HepG2 (cell line): ENCODE data around the gene TUBGCP3. TPM values are rescaled to one million over a fixed set of nuclear protein-coding genes. Genes with fewer than 3 reads are reported as not detected.

ENCODE experiments used
- ATAC-seq: fragments of 200-7000 bp; cut with Tn5 transposase; 3 replicates; pipeline ENCODE4 v1.9.1; 2020; ENCODE audit warnings: mild to moderate bottlenecking, moderate library complexity
- BruUV-seq: library from RNA; stranded (reverse); fragments of 400-500 nt; replicated peaks from 2 replicates; lab custom pipeline; 2021; lab: Mats Ljungman, UMichigan
- CTCF ChIA-PET: fragments of 300-600 bp; formaldehyde crosslinking; extraction: SDS; loops from one replicate; lab custom pipeline; 2021; ENCODE audit warnings: low total read pairs, inconsistent platforms, low intra/inter-chr PET ratio; lab: Yijun Ruan, JAX
- POLR2A ChIA-PET: fragments of 350-600 bp; sonication (Branson Sonifier 250); formaldehyde crosslinking; loops from one replicate; lab custom pipeline; 2020; ENCODE audit warnings: antibody characterized with exemption, inconsistent platforms; lab: Yijun Ruan, JAX
- DNase-seq: peaks from one replicate; pipeline ENCODE4 v3.0.0-alpha.2; 2015; ENCODE audit warnings: low spot score
- FAIRE-seq: peaks from 3 replicates; lab custom pipeline; 2011; peaks lifted over from hg19 to GRCh38; lab: Jason Lieb, UNC
- H2AFZ ChIP-seq: one replicate; pipeline ENCODE4 v1.6.1; 2011; ENCODE audit warnings: low read length, inconsistent platforms
- H3K27ac ChIP-seq: fragments of 300-600 bp; 3 replicates; pipeline ENCODE4 v1.8.0; 2011; ENCODE audit warnings: mixed run types, mild to moderate bottlenecking, mixed read lengths, low read length, inconsistent platforms; ENCODE audit not compliant: insufficient read depth; ENCODE audit errors: extremely low read length
- H3K27me3 ChIP-seq, 2 experiments: fragments of 200-600 bp in 1 of 2; 2 replicates in 1 of 2; 3 replicates in 1 of 2; pipeline versions ENCODE4 v1.6.0 to v1.8.0; 2011; ENCODE audit warnings: low read length in 2 of 2, mild to moderate bottlenecking in 2 of 2, moderate library complexity in 2 of 2, inconsistent platforms in 1 of 2; ENCODE audit not compliant: insufficient read depth in 2 of 2, control insufficient read depth in 1 of 2
- H3K36me3 ChIP-seq, 2 experiments: fragments of 200-600 bp in 1 of 2; replicated peaks in 1 of 2; 2 replicates in 1 of 2; 3 replicates in 1 of 2; pipeline versions ENCODE4 v1.5.1 to v1.8.0; 2011; ENCODE audit warnings: low read length in 2 of 2, inconsistent platforms in 1 of 2; ENCODE audit not compliant: insufficient read depth in 2 of 2, control insufficient read depth in 1 of 2
- H3K4me1 ChIP-seq: 2 replicates; pipeline ENCODE4 v1.5.1; 2012; ENCODE audit warnings: low read length, inconsistent platforms; ENCODE audit not compliant: insufficient read depth
- H3K4me2 ChIP-seq: 2 replicates; pipeline ENCODE4 v1.6.0; 2011; ENCODE audit warnings: low read depth, low read length, inconsistent platforms
- H3K4me3 ChIP-seq, 3 experiments: fragments of 200-600 bp in 1 of 3; sonication (generic), shearing (Covaris generic) in 1 of 3; replicated peaks in 1 of 3; 2 replicates each; pipeline ENCODE4 v1.5.1; 2011 to 2016; ENCODE audit warnings: low read length in 3 of 3, inconsistent platforms in 2 of 3, low read depth in 2 of 3, mild to moderate bottlenecking in 2 of 3, control low read depth in 1 of 3, mixed read lengths in 1 of 3; ENCODE audit not compliant: insufficient read depth in 1 of 3
- H3K79me2 ChIP-seq: one replicate; pipeline ENCODE4 v1.6.1; 2011; ENCODE audit warnings: low read length, inconsistent platforms; ENCODE audit not compliant: insufficient read depth
- H3K9ac ChIP-seq: 2 replicates; pipeline ENCODE4 v1.6.0; 2011; ENCODE audit warnings: mild to moderate bottlenecking, low read depth, low read length, inconsistent platforms; ENCODE audit not compliant: insufficient read depth
- H3K9me3 ChIP-seq: 2 replicates; pipeline ENCODE4 v1.5.1; 2012; ENCODE audit warnings: mild to moderate bottlenecking, low read length
- H4K20me1 ChIP-seq: 2 replicates; pipeline ENCODE4 v1.6.0; 2011; ENCODE audit warnings: inconsistent platforms, mild to moderate bottlenecking, low read length, moderate library complexity; ENCODE audit not compliant: insufficient read depth
- CBX2 ChIP-seq, 2 experiments: fragments of 200-600 bp in 1 of 2; sonication (generic); formaldehyde crosslinking in 1 of 2; IDR thresholded peaks; 2 replicates each; pipeline versions ENCODE4 v1.7.0 to v1.8.1; 2018 to 2022; ENCODE audit warnings: low read depth in 2 of 2, low read length in 1 of 2, mild to moderate bottlenecking in 1 of 2, missing genetic modification reagents in 1 of 2
- HOXA5 ChIP-seq: sonication (generic); formaldehyde crosslinking; IDR thresholded peaks from 2 replicates; pipeline ENCODE4 v1.4.0; 2020; ENCODE audit warnings: missing genetic modification reagents
- ISX ChIP-seq: sonication (generic); formaldehyde crosslinking; conservative IDR thresholded peaks from 2 replicates; pipeline ENCODE4 v1.5.0; 2020; ENCODE audit warnings: missing genetic modification reagents
- KAT8 ChIP-seq: IDR thresholded peaks from 2 replicates; pipeline ENCODE4 v1.6.1; 2016; ENCODE audit warnings: missing genetic modification reagents, missing compliant biosample characterization
- KMT2A ChIP-seq: sonication (generic); formaldehyde crosslinking; IDR thresholded peaks from 2 replicates; pipeline ENCODE4 v1.4.0; 2020; ENCODE audit warnings: missing genetic modification reagents
- MAZ ChIP-seq, 2 experiments: sonication (generic) in 1 of 2; formaldehyde crosslinking in 1 of 2; IDR thresholded peaks; 2 replicates each; pipeline versions ENCODE4 v1.5.0 to v1.6.1; 2012 to 2020; ENCODE audit warnings: low read depth in 2 of 2, mild to moderate bottlenecking in 2 of 2, borderline replicate concordance in 1 of 2, improper control_type of control experiment in 1 of 2, low read length in 1 of 2, missing genetic modification reagents in 1 of 2, moderate library complexity in 1 of 2
- RFX1 ChIP-seq: fragments of 450-650 bp; IDR thresholded peaks from 2 replicates; pipeline ENCODE4 v1.6.1; 2017
- TP53 ChIP-seq: sonication (generic); formaldehyde crosslinking; conservative IDR thresholded peaks from 2 replicates; pipeline ENCODE4 v1.4.0; 2020; ENCODE audit warnings: missing genetic modification reagents
- U2AF1 ChIP-seq: fragments of 200-400 bp; formaldehyde crosslinking; optimal IDR thresholded peaks from 2 replicates; pipeline ENCODE3; 2017; ENCODE audit warnings: mild to moderate bottlenecking, low read depth, low read length
- ZNF841 ChIP-seq: sonication (generic); formaldehyde crosslinking; IDR thresholded peaks from 2 replicates; pipeline ENCODE4 v1.8.1; 2023; ENCODE audit warnings: missing genetic modification reagents, borderline replicate concordance
- ZNF850 ChIP-seq: sonication (generic); formaldehyde crosslinking; conservative IDR thresholded peaks from 2 replicates; pipeline ENCODE4 v1.9.0; 2021; ENCODE audit warnings: mild to moderate bottlenecking, missing genetic modification reagents
- WGBS: methylation state at CpG from one replicate; pipeline ENCODE4 v1.1.6; 2017; ENCODE audit warnings: low lambda C conversion rate; 5-methylcytosine and 5-hydroxymethylcytosine counted together
- in situ Hi-C: cut with HindIII; loops from 2 replicates; pipeline ENCODE4 v1.10.0; 2017; ENCODE audit warnings: low pct_unique_long_range_greater_than_20kb; ENCODE audit not compliant: extremely low pct_ligation_motif_present
- intact Hi-C: fragments of 100-400 bp; cut with micrococcal nuclease; formaldehyde crosslinking; loops from one replicate; pipeline ENCODE4 v1.10.0; 2022; ENCODE audit not compliant: unreplicated experiment
- polyA plus RNA-seq, 8 experiments: library from polyadenylated mRNA; depleted of rRNA in 3 of 8; stranded (reverse) in 7 of 8; unstranded in 1 of 8; fragments of >200 nt; fragmentation: Illumina TruSeq in 4 of 8; extraction: Trizol in 4 of 8; gene quantifications; 2 replicates each; pipeline versions ENCODE4 v1.2.1 to v1.2.3, GENCODE V29; 2011 to 2016; ENCODE audit warnings: low read depth in 4 of 8, missing spikeins in 1 of 8, mixed read lengths in 1 of 8; ENCODE audit not compliant: insufficient read depth in 1 of 8
- total RNA-seq, 5 experiments: library from RNA; depleted of rRNA; stranded (reverse); fragments of >200 nt; fragmentation: Illumina TruSeq; extraction: Trizol; gene quantifications; 2 replicates each; pipeline ENCODE4 v1.2.3, GENCODE V29; 2016; ENCODE audit warnings: low read depth in 1 of 5
- TF ChIP-seq, protein P1 (sequence below): sonication (generic); formaldehyde crosslinking; IDR thresholded peaks from 2 replicates; pipeline ENCODE4 v1.5.0; 2020; ENCODE audit warnings: missing genetic modification reagents

The TUBGCP3 gene
- total and polyA plus RNA-seq, 2 of the 13 experiments (the other 11 are each of a cell fraction or from before 2014, with no cell fraction given): 12.6 to 15.5 TPM

GRCh38 chr13:112506046-112506445, 81.9 kb downstream of the TUBGCP3 start:
- intact Hi-C loops (no loop called here), in situ Hi-C loops (no loop called here)
- Histone ChIP-seq H3K79me2 (no peaks in the 10 kb centered on the region), H4K20me1 (no peaks in the 10 kb centered on the region), H3K27me3 (no peaks in the 10 kb centered on the region), H3K36me3 (peaks cover 14 to 59% of the 10 kb centered on the region in 2 experiments; a peak in 4 of 5 replicates), H2AFZ (no peak overlapping the region), H3K9ac (no peak overlapping the region), H3K4me2 (no peak overlapping the region), H3K27ac (no peak overlapping the region), H3K9me3 (no peaks in the 10 kb centered on the region), H3K4me1 (no peaks in the 10 kb centered on the region), H3K4me3 (no peak overlapping the region)
- ChIA-PET CTCF (no interaction called here), POLR2A (no interaction called here)
- over 99% methylated on average over 7 of the region's 8 CpGs for WGBS
- ATAC-seq (no peak), FAIRE-seq (no peak), DNase-seq (no peak)
- TF ChIP-seq RFX1 (no peak), CBX2 (IDR thresholded peaks at IDR 0.05; ENCODE audit: low read depth, low read length) (no peak), CBX2 (CRISPR knock-in tag; IDR thresholded peaks at IDR 0.05; ENCODE audit: low read depth) (no peak), TP53 (CRISPR knock-in tag) (no peak), ISX (CRISPR knock-in tag) (no peak), MAZ (IDR thresholded peaks at IDR 0.05; ENCODE audit: borderline replicate concordance, low read depth, low read length) (no peak), MAZ (CRISPR knock-in tag; IDR thresholded peaks at IDR 0.05; ENCODE audit: low read depth) (no peak), U2AF1 (no peak), ZNF841 (CRISPR knock-in tag) (no peak), KMT2A (CRISPR knock-in tag) (no peak), ZNF850 (CRISPR knock-in tag) (no peak), HOXA5 (CRISPR knock-in tag) (no peak), KAT8 (no peak)
- TF ChIP-seq, protein P1, sequence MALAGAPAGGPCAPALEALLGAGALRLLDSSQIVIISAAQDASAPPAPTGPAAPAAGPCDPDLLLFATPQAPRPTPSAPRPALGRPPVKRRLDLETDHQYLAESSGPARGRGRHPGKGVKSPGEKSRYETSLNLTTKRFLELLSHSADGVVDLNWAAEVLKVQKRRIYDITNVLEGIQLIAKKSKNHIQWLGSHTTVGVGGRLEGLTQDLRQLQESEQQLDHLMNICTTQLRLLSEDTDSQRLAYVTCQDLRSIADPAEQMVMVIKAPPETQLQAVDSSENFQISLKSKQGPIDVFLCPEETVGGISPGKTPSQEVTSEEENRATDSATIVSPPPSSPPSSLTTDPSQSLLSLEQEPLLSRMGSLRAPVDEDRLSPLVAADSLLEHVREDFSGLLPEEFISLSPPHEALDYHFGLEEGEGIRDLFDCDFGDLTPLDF (CRISPR knock-in tag): no peak
- no TSS peak for BruUV-seq
